GM18498 (cell line): ENCODE measurements around the gene C17orf100.

ENCODE experiments used
- ATAC-seq: cut with Tn5 transposase; IDR thresholded peaks from one replicate; pipeline ENCODE4 v1.9.1; 2021; ENCODE audit warnings: mild to moderate bottlenecking, moderate library complexity; ENCODE audit not compliant: unreplicated experiment

Gene C17orf100

DNA sequence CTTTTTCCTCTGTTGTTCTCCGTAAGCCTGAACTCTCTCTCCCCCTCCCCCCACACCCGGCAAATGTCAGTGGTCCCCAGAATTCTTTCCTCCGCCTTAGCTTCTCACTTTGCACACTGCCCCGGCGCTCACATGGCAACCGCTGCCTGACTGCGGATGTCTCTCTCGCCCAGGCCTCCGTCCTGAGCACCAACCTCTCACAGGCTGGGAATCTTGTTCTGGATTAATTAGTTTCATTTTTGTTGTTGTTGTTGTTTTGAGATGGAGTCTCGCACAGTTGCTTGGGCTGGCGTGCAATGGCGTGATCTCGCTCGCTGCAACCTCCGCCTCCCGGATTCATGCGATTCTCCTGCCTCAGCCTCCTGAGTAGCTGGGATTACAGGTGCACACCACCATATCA, 16.7 kb downstream of the C17orf100 start:
- no peak for ATAC-seq

DNA sequence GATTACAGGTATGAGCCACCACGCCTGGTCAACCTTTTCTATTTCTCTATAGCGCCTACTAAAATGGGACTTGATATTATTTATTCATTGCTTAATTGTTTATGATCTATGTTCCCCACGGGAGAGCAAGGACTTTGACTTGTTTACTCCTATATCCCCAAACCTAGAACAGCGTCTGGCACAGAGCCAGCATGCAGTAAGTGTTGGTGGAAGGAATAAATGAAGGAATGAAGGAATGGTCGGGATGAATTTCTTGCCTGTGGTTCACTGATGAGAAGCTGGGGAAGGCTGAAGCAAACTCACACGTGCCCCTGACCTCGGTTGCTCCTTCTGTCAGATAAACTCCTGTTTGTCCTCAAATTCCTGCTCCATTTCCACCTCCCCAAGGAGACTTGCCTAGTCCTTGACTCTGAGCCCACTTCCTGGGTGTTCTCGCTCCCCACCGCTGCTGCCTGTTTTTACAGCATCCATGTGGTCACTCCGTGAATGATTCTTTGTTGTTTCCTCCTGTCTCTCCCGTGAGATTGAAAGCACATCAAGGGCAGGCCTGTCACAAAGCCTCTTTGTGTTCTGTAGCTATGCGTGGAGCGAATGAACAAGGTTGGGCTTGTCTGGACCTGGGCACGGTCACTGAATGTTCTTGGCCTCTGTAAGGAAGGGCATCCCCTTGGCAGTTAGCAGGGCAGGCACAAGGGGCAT, 17.3 kb downstream of the C17orf100 start:
- no peak for ATAC-seq

DNA sequence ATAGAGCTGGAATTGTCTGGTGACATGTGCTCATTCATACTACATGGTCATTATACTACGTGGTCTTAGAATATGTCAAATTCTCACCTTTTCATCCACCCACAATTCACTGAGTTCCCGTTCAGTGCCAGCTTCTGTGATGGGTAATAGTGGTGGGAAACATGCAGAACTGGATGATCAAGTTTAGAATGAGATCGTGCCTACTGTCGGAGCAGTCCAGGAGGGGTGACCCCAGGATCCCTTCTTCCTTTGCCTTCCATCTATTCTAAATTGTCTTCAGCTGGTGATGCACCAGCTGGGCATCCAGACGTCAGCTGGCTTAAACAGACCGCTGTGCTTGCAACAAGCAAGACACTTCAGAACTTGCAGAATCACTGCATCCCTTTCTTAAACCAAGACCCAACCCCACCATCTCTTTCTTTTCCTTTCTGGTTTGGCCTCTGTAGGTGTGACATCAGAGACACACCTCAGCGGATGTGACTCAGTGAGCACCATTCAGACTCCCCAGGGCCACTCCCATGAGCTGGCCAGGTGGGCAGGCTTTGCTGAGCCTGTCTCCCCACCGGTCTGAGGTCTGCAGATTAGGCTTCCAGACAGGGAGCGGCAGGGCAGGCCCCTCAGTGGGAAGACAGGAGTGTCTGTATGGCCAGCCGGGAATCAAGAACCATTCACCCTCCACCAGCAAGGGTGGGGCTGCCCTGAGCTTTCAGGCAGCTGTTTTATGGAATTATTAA, 18.1 kb downstream of the C17orf100 start:
- ATAC-seq: no peak

DNA sequence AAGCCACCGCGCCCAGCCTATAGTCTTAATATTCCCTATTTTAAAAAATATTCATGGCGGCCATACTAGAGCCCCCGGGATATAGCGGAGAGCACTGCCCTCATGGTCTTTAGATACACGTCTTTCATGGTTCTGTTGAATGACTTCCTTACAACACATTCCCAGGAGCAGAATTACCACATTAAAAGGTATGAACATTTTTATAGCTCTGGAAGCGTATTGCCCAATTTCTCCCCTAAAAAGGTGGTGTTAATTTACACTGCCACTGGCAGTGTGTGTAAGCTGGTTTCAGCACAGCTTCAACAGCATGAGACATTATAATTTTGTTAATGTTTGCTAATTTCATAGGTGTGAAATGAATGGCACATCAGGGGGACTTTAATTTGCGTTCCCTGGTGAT, 19.0 kb downstream of the C17orf100 start:
- ATAC-seq: no peak

DNA sequence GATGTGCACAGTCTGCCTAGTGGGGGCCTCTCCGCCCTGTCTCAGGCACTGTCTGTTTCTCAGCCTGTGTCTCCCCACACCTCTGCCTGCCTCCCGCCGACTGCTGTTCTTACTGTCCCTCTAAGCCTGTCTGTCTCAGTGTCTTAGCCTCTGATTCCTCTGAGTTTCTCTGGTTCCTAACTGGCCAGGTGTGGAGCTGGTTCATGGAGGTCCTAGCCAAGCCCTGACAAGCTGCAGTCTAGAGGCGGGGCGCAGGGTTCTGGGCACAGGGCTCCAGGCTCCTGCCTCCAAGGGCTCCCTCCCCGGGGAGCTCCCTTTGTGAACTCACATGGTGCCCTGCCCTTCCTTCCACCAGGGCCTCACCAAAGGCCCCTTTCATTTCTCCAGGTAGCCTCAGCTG, 19.4 kb downstream of the C17orf100 start:
- ATAC-seq: no peak

DNA sequence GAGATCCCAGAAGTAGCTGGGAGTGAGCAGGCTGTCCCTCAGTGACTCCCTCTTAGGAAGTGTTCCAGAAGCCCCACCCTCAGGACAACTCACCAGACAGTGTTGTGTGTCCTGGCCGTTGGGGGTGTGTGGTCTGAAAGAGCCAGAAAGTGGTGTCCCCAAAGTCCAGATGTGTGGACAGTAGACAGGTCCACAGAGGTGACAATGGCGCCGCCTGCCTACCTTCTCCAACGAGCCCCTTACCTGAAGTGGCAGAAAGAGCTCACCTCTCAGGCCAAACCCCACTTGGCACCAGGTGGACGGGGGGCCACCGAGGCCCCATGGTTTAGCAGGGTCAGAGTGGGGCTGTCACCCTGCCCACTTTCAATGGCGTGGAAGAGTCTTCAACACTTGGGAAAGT, 19.9 kb downstream of the C17orf100 start:
- ATAC-seq: no peak

DNA sequence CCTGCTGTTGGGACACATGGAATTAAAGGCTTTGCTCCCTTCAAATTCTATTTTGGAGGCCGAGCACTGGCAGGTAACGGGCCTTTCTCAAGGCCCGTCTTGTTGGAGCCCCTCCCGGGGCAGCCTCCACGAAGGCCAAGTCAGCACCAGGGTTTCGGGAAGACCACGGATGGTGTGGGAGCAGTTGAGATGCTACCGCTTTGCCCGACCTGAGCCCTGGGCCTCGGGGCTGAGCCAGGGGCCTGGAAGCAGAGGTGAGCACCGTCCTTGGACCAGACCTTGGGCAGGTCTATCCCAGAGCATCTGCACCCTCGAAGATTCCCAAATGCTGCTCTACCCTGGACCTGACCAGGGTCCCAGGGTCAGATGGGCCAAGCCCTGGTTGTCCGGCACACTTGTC, 23.0 kb downstream of the C17orf100 start:
- ATAC-seq: no peak

DNA sequence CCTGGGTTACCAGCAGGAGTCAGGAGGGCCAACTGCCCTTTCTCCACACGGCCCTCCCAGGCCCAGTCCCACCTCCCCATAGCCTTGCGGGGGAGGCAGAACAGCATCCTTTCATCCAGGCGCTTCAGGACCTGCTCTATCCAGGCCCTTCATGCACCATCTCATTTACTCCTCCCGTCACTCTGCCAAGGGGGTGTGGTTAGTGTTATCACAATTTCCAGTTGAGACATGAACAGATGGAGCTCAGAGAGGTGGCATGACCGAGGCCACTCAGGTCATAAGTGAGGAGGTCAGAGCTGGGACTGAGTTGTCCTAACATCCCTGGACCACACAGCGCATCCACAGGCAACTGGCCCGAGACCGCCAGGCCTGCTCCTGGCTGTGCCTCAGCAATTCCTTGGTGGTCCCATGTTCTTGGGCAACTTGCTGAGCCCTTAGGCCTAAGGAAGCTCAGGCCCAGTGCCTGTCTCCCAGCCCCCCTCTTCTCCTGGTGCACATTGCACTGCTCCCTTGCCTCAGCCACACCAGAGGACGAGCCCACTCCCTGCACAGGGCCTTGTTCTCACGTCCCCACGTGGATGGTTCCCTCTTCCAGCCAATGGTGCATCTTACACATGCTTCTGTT, 23.8 kb downstream of the C17orf100 start:
- no peak for ATAC-seq

DNA sequence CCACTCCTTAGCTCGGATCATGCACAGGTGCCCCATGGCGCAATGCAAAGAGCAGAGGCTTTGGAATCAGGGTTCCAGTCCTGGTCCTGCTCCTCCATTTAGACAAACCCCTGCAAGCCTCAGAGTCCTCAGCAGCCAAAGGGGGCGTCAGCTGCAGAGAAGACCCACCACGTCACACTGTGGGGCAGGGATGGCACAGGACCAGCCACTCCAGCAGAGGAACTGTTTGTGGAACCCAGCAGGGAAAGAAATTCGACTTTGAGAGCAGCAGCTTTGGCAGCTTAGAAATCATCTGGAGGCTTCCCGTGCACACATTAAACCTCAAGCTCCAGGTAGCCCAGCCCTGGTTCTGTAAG, 25.2 kb downstream of the C17orf100 start:
- no peak for ATAC-seq

DNA sequence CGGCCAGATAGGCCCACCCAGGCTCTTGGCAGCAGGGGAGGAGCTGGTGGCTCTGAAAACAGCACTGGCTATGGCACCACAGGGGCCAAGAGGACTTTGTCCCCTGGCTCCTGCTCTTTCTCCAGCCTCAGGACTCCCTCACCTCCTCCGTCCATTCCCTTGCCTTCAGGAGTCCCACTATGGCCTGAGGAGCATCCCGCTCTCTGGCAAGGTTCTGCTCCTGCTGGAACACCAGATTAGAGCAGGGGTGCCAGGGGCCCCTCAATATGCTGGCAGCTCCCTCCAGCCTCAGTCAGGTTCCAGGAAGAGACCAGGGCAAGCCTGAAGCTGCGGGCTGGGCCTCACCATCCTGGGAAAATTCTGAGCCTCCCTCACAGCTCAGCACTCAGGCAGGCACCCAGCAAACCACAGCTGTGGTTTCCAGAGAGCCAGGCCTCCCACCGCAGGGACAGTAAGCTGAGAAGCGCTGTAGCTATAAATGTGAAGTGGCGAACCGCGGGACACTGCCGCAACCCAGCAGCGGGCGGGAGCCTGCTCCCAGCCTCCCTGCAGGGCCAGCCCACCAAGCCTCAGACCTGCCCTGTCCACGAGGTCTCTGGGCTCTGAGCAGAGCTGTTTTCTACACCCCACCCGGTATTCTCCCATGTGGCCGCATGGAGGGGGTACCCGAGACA, 25.7 kb downstream of the C17orf100 start:
- no peak for ATAC-seq

DNA sequence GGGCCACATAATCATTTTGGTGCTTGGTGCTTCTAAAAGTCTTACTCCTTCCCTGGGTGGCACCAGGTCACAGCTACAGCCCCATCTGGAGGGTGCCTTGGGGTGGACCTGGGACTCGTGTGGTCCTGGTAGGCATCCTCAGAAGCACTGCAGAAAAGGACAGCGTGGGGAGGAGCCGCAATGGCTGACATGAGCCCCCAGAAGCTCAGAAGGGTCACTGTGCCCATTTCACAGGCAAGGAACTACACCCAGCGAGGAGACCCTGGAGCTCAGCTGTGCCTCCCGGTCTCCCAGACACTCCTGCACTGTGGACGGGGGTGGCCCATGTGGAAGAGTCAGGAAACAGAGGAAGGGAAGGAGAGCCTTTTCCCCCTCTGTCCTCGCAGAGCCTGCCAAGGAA, 26.4 kb downstream of the C17orf100 start:
- no peak for ATAC-seq

DNA sequence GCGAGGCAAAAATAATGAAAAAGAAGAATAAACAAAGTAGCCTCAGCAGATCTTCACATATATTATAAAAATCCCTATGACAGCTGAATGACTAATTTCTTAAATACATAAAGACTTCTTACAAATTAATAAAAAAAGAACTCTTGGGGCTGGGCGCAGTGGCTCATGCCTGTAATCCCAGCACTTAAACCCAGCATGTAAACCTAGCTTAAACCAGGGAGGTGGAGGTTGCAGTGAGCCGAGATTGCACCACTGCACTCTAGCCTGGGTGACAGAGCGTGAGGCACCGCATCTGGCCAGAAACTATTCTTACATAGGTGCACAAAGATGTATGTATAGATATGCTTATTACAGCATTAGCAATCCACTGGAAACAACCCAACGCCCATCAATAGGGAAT, 27.7 kb downstream of the C17orf100 start:
- no peak for ATAC-seq

DNA sequence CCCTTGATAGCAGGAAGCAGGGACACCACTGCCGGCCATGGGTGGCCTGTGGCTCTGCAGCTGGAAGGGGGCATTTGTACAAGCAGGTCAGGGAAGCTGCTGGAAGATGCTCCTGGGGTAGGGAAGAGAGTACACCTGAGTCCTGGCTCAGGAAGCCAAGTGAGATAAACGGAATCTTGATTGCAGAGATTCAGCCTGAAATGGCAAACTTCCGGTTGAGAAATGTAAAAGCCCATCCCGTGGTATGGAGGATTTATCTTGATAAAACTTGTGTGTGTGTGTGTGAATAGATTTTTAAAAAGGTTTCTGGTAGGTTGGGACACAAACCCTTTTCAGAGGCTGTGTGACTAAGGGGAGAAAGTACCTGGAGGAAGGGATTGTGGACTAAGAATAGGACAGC, 29.6 kb downstream of the C17orf100 start:
- no peak for ATAC-seq

DNA sequence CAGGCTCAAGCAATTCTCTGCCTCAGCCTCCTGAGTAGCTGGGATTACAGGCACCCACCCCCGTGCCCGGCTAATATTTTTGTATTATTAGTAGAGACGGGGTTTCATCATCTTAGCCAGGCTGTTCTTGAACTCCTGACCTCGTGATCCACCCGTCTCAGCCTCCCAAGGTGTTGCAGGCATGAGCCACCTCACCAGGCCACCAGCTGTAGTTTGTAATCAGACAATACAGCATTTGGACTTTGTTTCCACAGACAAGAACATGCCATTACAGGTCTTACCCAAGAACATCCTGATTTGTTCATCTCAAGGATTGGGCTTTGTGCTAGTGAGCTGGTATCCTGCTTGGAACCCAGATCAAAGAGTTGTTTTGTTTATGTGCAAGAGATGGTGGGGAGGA, 30.1 kb downstream of the C17orf100 start:
- ATAC-seq: no peak

DNA sequence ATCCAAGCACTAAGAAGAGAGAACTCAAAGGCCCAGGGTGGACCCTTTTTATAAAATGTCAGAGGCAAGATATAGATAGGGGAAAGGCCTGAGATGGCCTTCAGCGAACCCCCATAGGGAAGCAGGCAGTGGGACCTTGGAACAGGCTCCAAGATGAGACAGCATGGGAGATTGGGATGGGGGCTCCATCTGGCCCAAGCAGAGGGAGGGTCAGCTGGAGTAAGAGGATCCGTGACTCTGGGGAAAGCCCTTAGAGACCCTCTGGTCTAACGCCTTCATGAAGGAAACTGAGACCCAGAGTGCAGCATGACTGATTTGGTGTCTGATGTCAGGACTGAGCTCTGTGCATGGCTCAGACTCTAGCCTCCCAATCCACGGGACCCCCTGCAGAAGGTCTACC, 30.8 kb downstream of the C17orf100 start:
- ATAC-seq: no peak

DNA sequence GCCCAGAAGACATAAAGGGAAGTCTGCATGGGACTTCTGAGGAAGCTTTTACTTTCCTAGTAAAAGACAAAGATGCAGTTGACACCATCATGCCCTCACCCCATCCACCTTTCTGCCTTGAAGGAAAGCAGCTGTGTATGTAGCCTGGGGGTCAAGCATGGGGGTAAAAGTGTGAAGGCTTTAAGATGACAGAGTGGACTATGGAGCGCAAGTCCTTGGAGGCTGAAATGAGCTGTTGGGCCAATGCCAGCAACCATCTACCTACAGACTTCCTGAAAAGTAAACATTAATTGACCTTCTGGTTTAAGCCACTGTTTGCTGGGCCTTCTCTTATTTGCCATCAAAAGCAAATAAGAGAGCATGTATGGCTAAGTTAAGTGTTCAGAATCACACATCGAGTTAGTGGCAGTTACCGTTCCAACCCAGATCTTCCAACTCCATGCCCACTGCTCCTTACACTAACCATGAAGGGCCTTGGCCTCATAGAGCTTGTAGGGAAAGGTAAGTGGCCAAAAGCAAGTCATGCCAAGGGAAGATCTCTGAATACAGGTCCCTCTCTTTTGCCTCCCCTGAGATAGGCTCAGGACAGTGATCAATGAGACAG, 31.6 kb downstream of the C17orf100 start:
- no peak for ATAC-seq

DNA sequence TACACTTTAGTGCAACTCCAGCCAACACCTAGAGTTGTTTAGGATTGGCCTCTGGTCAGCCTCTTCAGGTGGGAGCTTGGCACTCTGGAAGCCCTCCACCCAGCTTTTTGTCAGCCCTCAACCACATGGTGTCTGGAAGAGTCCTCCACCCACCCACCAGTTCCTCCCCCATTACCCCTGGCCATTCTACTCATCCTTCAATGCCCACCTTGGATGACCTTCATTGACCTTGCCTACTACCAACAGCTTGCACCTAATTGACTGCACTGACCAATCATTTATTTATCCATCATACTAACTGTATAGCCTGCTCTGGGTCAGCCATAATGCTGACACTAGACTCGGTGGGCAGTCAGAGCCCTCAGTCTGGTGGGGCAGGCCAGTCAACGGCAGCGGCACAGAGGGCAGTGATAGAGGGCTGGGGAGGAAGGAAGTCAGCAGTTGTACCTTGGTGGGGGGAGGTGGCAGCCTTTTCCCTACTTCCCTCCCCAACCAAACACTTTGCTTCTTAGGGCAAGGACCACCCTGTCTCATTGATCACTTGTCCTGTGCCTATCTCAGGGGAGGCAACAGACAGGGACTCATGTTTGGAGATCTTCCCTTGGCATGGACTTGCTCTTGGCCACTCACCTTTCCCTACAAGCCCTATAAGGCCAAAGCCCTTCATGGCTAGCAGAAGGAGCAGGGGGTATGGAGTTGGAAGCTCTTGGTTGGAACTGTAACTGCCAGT, 32.3 kb downstream of the C17orf100 start:
- ATAC-seq: no peak

DNA sequence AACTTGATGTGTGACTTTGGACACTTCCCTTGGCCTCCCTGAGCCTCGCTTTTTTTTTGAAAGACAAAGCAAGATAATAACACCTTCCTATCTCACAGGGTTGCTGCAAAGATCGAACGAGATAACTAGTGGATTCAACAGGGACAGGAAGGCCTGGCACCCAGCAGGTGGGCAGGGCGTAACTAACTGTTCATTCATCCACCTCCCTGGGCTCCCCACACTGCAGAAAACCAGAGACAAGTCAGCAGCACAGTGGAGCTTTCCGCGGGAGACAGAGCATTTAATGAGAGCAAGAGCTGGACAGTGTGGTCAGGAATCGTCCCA, 32.9 kb downstream of the C17orf100 start:
- no peak for ATAC-seq

DNA sequence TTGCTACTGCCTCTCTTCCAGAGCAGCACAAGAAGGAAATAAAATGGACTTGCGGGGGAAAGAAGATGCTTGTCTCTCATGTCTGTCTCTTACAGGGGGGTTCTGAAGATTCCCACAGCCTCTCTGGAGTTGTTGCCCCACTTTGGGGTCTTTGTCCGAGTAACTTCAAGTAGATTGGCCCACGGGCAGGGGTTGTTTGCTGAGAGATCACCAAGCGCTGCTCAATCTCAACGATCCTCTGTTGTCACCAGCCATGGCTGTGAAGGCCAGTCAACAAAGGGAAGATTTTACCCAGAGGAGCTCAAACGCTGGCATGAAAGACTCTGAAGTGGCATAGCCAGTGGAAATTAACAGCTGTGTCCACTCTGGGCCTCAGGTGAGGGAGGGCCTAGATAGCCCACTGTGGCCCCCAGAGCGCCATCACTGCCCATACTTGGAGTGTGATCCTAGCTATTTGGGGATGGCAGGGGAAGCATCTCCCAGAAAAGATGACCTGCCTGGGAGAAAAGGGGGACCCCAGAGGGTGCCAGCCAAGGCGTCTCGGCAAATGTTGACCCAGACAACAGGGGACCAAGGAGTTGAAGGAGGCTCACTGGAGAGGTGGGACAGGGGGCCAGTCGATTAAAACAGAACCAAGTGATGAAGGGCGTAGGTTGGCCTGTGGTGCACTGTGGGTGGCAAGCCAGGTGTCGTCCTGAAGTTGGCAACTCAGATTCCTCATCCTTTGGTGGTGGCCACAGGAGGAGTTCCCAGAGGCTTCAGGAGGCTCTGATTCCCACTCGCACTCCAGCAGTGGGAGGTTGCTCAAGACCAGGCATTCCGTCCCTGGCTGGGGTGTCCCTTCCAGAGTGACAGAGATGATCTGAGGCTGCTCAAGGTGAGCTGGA, 33.6 kb downstream of the C17orf100 start:
- no peak for ATAC-seq

DNA sequence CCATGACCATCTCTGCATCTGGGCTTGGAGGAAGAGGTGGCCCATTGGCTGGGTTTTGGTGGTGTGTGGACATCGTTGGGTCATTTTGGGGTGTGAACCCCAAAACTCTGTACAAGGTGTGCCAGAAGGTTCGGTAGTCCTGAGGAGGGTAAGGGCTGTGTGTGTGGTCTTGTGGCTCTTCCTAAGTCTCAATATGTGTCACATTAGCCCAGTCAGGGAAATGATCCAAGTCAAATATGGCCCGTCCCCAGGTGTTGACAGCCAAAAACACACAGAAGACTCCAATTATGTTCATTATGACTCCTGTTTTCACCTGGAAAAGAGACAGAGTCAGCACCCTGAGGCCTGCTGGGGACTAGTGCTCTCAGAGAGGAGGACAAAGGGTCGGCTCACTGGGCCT, 34.5 kb downstream of the C17orf100 start:
- ATAC-seq: no peak
